Fibroblast of villous mesenchyme (primary cell): Measurements from ENCODE around the gene UGT1A3. TPM values are rescaled to one million over a fixed set of nuclear protein-coding genes. Genes with fewer than 3 reads are reported as not detected.

Experiments used
- DNase-seq: peaks from one replicate; pipeline ENCODE4 v3.0.0-alpha.2; 2010; ENCODE audit warnings: low read depth
- H3K4me3 ChIP-seq: 2 replicates; pipeline ENCODE4 v1.5.1; 2011; ENCODE audit warnings: low read depth, mild to moderate bottlenecking, low read length
- CTCF ChIP-seq: IDR thresholded peaks from 2 replicates; pipeline ENCODE4 v1.5.1; 2012; ENCODE audit warnings: low read depth, mild to moderate bottlenecking, low read length; ENCODE audit not compliant: insufficient read depth
- total RNA-seq: library from RNA; depleted of rRNA; stranded (reverse); fragments of >200 nt; gene quantifications from 2 replicates; pipeline ENCODE4 v1.2.3, GENCODE V29; 2012

Gene UGT1A3
- total RNA-seq, 1 donor: not detected

GRCh38 chr2:233688341-233688740 lies 40.5 kb upstream of the UGT1A3 start:
- DNase-seq: no peak
- TF ChIP-seq CTCF: no peak
- no peak overlapping the region for H3K4me3 ChIP-seq

- TF ChIP-seq CTCF: no peak
- no peak for DNase-seq
- no peak overlapping the region for H3K4me3 ChIP-seq
These were observed 39.8 kb upstream of the UGT1A3 start for GRCh38 chr2:233689031-233689430.

DNA sequence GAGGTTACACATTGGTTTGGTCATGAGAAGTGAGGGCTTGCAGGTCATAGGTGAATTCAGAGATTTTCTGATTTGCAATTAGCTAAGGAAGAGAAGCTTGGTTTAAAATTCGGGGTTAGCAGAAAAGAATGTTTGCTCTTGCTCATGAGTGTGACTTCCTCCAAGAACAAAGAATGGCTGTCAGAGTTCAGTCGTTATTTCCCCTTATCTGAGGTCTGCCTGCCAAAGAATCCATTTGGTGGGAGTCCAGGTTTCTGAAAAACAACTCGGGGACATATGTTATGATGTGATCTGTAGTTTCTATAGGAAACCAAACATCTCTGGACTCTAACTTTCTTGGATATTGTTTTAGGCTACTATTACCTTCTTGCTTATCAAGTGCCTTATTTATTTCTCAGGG lies 39.3 kb upstream of the UGT1A3 start:
- no peak for DNase-seq
- no peak overlapping the region for H3K4me3 ChIP-seq
- no peak for TF ChIP-seq CTCF

- DNase-seq: no peak
- no peak overlapping the region for H3K4me3 ChIP-seq
- no peak for TF ChIP-seq CTCF
These were observed 38.4 kb upstream of the UGT1A3 start for GRCh38 chr2:233690444-233690843.

DNA sequence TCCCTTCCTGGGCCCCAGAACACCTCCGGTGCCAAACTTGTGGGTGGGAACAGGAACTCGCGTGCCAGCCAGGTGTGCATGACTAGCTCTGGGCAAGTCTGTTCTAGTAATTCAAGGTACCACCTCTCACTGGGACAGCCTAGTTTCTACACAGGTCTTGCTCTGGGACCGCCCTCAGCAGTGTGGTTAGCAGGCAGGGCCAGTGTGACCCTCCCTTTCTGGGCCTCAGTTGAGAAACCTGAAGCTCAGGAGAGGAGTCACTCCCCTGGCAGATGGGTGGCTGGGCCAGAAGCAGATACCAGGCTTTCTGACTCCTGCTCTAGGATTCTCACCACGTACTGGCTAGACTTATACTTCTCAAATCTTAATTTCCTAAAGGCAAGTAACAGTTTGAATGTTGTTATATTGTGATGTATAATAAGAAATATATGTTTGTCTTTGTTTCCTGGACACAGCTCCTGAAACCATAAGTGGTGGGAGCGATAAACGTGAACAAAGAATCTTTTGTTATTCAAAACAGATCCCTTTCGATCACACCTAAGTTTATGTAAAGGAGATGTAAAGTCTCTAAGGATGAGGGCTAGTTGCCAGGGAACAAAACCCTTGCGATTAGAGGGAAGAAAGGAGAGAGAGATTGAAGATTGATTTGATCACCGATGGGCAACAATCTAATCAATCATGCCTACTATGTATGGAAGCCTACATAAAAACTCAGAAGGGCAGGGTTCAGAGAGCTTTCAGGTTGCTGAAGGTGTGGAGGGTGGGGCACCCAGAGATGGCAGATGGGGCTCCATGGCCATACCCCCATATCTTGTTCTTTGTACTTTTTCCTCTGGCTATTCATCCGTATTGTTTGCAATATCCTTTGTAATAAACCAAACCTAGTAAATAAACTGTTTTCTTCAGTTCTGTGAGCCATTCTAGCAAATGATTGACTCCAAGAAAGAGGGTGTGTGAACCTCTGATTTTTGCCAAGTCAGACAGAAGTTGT lies 37.1 kb upstream of the UGT1A3 start:
- no peak for DNase-seq
- no peak overlapping the region for H3K4me3 ChIP-seq
- no peak for TF ChIP-seq CTCF

- H3K4me3 ChIP-seq: no peak within 1 kb of the TSS
- TF ChIP-seq CTCF: no peak
- DNase-seq: no peak
These were observed 36.2 kb upstream of the UGT1A3 start, which contains the start of gene UGT1A6 for GRCh38 chr2:233692648-233693047. Gene UGT1A6 (plus strand): TSS chr2:233692890. CDS start chr2:233693005, 115 bp downstream.
